Fibroblast of lung (primary cell): Measurements from ENCODE around the gene VPS35L.

Experiments used
- EZH2 ChIP-seq: IDR thresholded peaks from 2 replicates; pipeline ENCODE4 v1.5.1; 2012; ENCODE audit warnings: low read length, control low read depth, mild to moderate bottlenecking; ENCODE audit errors: missing control alignments
- TF ChIP-seq, protein P1 (sequence below), 2 donors: IDR thresholded peaks in 1 of 2; conservative IDR thresholded peaks in 1 of 2; 1 replicate in 1 of 2; 2 replicates in 1 of 2; pipeline ENCODE4 v1.5.1; 2011 to 2012; ENCODE audit warnings: low read length in 2 of 2, control low read depth in 1 of 2, inconsistent platforms in 1 of 2, low read depth in 1 of 2, mild to moderate bottlenecking in 1 of 2

DNA sequence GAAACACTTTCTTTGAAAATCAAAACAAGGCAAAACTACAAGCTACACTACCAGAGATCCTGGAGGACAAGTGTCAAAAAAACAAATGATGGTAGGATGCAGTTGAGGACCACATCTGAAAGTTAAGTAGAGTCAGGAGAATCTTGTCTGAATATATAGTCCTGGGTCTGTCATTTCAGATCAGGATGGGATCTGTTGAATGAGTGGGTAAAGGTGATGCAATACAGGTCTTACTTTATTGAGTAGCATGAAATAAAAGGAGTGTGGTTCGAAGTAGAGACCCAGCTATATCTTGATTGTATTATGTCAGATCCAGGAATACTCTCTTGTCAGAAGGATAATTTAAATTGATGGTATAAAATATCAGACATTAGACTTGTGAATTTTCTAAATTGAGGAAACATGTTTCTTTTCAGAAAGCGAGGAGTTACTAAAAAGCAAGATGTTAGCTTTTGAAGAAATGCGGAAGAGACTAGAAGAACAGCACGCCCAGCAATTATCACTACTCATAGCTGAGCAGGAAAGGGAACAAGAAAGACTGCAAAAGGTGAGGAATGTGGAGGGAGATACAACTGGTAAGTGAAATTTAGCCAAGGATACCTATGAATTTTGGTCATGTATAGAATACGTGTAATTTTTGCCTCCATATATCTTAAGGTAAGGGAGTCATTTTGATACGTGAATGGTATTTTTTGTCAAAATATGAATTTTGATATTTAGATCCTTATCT is 15.1 kb upstream of the VPS35L start:
- TF ChIP-seq, protein P1, sequence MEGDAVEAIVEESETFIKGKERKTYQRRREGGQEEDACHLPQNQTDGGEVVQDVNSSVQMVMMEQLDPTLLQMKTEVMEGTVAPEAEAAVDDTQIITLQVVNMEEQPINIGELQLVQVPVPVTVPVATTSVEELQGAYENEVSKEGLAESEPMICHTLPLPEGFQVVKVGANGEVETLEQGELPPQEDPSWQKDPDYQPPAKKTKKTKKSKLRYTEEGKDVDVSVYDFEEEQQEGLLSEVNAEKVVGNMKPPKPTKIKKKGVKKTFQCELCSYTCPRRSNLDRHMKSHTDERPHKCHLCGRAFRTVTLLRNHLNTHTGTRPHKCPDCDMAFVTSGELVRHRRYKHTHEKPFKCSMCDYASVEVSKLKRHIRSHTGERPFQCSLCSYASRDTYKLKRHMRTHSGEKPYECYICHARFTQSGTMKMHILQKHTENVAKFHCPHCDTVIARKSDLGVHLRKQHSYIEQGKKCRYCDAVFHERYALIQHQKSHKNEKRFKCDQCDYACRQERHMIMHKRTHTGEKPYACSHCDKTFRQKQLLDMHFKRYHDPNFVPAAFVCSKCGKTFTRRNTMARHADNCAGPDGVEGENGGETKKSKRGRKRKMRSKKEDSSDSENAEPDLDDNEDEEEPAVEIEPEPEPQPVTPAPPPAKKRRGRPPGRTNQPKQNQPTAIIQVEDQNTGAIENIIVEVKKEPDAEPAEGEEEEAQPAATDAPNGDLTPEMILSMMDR (conservative IDR thresholded peaks at IDR 0.05 in 1 of 2, IDR thresholded peaks at IDR 0.05 in 1 of 2; ENCODE audit: low read depth in 1 of 2, low read length in 2 of 2) = no peak
- TF ChIP-seq EZH2 = no peak
